ENCODE results near the gene CFAP410. TPM values are rescaled to one million over a fixed set of nuclear protein-coding genes. Genes with fewer than 3 reads are reported as not detected.

Gene CFAP410
- total and polyA plus RNA-seq, 7 donors, result 8.3 to 13.7 (median 10.1) TPM

DNA sequence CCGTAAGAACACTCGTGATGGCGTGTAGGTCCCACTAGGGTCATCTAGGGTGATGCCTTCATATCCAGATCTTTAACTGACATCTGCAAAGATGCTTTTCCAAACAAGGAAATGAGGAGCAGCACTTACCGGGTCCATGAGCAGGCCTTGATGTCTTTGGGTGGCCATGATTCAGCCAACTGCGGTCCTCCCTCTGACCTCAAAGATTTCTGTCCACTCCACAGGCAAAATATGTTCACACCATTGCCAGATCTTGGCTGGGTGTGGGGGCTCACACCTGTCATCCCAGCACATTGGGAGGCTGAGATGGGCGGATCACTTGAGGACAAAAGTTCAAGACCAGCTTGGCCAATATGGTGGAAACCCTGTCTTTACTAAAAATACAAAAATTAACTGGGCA lies 32.4 kb upstream of the CFAP410 start:
- ATAC-seq (no peak), DNase-seq (peak in 1 of 2 donors; percentile 18)
- no peaks in the 10 kb centered on the region for H3K4me1 ChIP-seq
- peaks cover 0 to 58% (median 20%) of the 10 kb centered on the region in 3 donors for H3K27me3 ChIP-seq (ENCODE audit: insufficient read depth in 3 of 3, low read length in 2 of 3)
- WGBS, 3 donors, result 89 to 94% (median 91%) methylated on average over 6 of the region's 6 CpGs
- no peak for TF ChIP-seq CTCF (IDR thresholded peaks at IDR 0.05)
- no peaks in the 10 kb centered on the region for H3K9me3 ChIP-seq
- no peak overlapping the region for H3K4me3 ChIP-seq
- intact Hi-C loops (cut with DNase I), result no loop called here
- H3K27ac ChIP-seq, result no peak overlapping the region
- H3K36me3 ChIP-seq (ENCODE audit: insufficient read depth in 1 of 2, low read depth in 1 of 2), result no peaks in the 10 kb centered on the region

DNA sequence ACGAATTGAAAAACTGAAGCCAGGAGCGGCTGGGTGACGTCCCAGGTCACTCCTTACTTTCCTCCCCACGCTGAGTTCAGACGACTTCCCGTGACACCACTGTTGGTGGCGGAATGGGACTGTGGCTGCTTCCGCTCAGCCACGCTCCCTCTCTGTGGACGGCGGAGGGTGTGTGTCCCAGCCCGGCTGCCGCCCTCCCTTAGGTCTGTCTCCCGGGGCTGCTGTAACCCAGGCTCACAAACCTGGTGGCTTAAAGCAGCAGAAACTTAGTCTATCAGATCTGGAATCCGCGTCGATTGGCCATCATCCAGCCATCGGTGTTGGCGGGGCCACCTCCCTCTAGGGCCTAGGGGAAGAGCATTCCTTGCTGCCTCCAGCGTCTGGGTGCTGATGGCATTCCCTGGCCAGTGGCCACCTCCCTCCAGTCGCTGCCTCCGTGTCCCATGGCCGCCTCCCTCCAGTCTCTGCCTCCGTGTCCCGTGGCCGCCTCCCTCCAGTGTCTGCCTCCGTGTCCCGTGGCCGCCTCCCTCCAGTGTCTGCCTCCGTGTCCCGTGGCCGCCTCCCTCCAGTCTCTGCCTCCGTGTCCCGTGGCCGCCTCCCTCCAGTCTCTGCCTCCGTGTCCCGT lies 31.7 kb upstream of the CFAP410 start:
- Histone ChIP-seq H3K36me3 (ENCODE audit: insufficient read depth in 1 of 2, low read depth in 1 of 2) (no peaks in the 10 kb centered on the region), H3K9me3 (no peaks in the 10 kb centered on the region), H3K27me3 (ENCODE audit: insufficient read depth in 3 of 3, low read length in 2 of 3) (peaks cover 0 to 53% (median 19%) of the 10 kb centered on the region in 3 donors), H3K4me3 (no peak overlapping the region), H3K27ac (no peak overlapping the region), H3K4me1 (no peaks in the 10 kb centered on the region)
- 80 to 82% (median 81%) methylated on average over 32 to 35 of the region's 37 CpGs for WGBS, 3 donors
- no peak for TF ChIP-seq CTCF (IDR thresholded peaks at IDR 0.05)
- intact Hi-C loops (cut with DNase I), result no loop called here
- DNase-seq, result no peak
- no peak for ATAC-seq

GRCh38 chr21:44370027-44370735 lies 31.0 kb upstream of the CFAP410 start:
- TF ChIP-seq CTCF (IDR thresholded peaks at IDR 0.05), result no peak
- peak overlapping the region; percentile 18 for H3K4me3 ChIP-seq
- no peaks in the 10 kb centered on the region for H3K36me3 ChIP-seq (ENCODE audit: insufficient read depth in 1 of 2, low read depth in 1 of 2)
- WGBS, 3 donors, result 23 to 25% (median 24%) methylated on average over 25 to 29 of the region's 29 CpGs
- H3K27me3 ChIP-seq (ENCODE audit: insufficient read depth in 3 of 3, low read length in 2 of 3), result peaks cover 0 to 47% (median 19%) of the 10 kb centered on the region in 3 donors
- peak in 1 of 2 donors; percentile 40 for DNase-seq
- ATAC-seq, result peak; percentile 49 to 68 (median 60)
- intact Hi-C loops (cut with DNase I), result no loop called here
- H3K27ac ChIP-seq, result no peak overlapping the region
- no peaks in the 10 kb centered on the region for H3K4me1 ChIP-seq
- H3K9me3 ChIP-seq, result no peaks in the 10 kb centered on the region

GRCh38 chr21:44368711-44369446 lies 29.7 kb upstream of the CFAP410 start:
- no peak overlapping the region for H3K4me3 ChIP-seq
- H3K27me3 ChIP-seq (ENCODE audit: insufficient read depth in 3 of 3, low read length in 2 of 3), result peaks cover 0 to 46% (median 21%) of the 10 kb centered on the region in 3 donors
- H3K9me3 ChIP-seq, result no peaks in the 10 kb centered on the region
- H3K27ac ChIP-seq, result no peak overlapping the region
- ATAC-seq, result no peak
- WGBS, 3 donors, result 22 to 31% (median 27%) methylated on average over 35 of the region's 35 CpGs
- no peak for TF ChIP-seq CTCF (IDR thresholded peaks at IDR 0.05)
- H3K4me1 ChIP-seq, result no peaks in the 10 kb centered on the region
- intact Hi-C loops (cut with DNase I), result no loop called here
- no peak for DNase-seq
- H3K36me3 ChIP-seq (ENCODE audit: insufficient read depth in 1 of 2, low read depth in 1 of 2), result no peaks in the 10 kb centered on the region

All from psoas muscle (tissue), 8 donors.